ENCODE results near the gene KLF1.
"Not testable (repeated sequence)": the region's sequence is repeated elsewhere in the genome, so short reads cannot be mapped to it uniquely, and the experiment has no call there.

Gene KLF1

DNA sequence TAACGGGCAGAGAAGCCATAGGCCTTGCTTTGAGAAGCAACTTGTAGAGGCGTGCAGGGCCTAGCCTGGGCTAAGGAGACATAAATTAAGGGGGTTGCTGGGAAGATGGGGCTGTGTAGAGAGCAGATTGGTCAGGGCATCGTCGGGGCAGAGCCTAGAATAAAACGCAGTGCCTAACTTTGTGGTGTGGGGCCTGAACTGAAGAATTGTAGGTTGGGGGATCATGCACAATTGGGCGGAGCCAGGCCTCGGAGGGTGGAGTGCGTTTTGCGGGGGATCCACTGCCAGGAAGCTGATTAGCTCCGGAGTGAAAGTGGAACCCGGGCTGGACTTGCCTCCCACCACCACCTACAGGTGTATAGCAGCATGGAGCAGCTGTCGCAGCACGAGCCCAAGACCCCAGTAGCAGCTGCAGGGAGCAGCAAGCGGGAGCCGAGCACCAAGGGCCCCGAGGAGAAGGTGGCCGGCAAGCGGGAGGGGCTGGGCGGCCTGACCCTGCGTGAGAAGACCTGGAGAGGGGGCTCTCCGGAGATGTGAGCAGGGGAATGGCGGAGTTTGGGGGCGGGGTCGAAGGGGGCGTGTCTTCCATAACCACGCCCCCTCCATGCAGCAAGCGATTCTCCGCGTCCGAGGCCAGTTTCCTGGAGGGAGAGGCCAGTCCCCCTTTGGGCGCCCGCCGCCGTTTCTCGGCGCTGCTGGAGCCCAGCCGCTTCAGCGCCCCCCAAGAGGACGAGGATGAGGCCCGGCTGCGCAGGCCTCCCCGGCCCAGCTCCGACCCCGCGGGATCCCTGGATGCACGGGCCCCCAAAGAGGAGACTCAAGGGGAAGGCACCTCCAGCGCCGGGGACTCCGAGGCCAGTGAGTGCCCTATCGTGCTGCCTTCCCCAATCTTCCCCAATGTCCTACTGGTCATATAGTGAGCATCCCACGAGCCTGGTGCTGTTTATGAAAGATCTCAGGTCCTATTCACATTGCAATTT is 19.6 kb downstream of the KLF1 start:
- peak; percentile 62 for DNase-seq (ENCODE audit: low spot score)

- no peak for DNase-seq (ENCODE audit: low spot score)
Observed at GRCh38 chr19:12866416-12867119, 20.4 kb downstream of the KLF1 start.

DNA sequence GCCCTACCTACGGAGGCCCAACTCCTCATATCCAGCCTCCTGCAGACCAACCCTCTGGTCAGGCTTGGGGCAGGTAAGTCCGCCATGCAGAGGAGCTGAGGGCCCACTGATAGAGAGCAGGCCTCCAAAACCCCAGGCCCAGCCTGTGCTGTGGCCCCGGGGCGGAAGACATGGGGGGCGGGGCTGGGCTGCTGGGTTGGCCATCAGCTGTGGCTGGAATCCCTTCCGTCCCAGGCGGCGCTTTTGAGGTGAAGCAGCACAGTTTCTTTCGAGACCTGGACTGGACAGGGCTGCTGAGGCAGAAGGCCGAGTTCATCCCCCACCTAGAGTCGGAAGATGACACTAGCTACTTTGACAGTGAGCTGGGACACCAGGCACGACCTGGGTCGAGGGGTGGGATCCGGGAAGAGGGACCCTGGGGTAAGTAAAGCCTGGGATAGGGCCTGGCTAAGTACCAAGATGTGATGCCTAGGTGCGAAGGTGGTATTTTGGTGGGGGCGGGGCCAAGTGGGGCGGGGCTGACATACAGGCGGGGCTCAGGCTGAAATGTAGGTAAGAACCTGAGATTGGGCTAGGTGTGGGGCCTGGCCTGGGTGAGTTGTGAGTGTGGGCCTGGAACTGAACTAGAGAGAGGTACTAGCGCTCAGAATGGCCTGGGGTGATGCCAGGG is 21.1 kb downstream of the KLF1 start:
- no peak for DNase-seq (ENCODE audit: low spot score)

DNA sequence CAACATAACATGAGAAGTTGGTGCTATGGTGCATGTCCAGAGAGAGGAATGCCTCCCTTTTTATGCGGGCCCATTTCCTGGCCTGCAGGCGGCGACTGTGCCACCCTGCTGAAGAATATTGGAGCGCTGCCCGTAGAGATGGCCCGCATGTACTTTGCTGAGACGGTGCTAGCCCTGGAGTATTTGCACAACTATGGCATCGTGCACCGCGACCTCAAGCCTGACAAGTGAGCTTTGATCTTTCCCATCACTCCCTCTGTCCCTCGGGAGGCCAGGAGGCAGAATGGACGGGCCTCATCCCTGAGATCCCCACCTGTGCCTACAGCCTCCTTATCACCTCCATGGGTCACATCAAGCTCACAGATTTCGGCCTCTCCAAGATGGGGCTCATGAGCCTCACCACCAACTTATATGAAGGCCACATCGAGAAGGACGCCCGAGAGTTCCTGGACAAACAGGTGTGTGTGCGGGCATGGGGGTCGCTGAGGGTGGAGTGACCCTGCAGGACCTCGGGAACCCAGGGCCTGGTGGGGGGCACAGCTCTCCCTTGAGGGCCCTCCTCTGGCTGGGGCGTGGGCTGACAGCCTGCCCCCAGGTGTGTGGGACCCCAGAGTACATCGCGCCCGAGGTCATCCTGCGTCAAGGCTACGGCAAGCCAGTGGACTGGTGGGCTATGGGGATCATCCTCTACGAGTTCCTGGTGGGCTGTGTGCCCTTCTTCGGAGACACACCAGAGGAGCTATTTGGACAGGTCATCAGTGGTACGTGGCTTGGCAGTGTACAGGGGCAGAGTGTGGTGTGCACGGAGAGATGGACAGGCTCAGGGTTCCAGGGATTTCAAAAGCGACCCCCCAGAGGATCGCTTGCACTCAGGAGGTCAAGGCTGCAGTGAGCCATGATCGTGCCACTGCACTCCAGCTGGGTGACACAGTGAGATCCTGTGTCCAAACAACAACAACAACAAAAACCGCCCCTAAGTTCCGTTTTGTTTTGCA is 22.0 kb downstream of the KLF1 start:
- no peak for DNase-seq (ENCODE audit: low spot score)

DNA sequence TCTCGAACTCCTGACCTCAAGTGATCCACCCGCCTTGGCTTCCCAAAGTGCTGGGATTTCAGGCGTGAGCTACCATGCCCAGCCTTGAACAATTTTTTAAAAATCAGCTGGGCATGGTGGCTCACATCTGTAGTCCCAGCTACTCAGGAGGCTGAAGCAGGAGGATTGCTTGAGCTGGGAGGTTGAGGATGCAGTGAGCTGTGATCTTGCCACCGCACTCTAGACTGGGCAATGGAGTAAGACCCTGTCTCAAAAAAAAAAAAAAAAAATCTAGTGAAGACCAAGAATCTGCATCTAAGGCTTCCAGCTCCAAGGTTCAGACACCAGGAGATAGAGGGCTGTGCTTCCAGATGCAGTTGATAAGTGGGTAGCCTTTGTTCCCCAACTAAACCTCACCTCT is 22.9 kb downstream of the KLF1 start:
- DNase-seq (ENCODE audit: low spot score) = no peak

DNA sequence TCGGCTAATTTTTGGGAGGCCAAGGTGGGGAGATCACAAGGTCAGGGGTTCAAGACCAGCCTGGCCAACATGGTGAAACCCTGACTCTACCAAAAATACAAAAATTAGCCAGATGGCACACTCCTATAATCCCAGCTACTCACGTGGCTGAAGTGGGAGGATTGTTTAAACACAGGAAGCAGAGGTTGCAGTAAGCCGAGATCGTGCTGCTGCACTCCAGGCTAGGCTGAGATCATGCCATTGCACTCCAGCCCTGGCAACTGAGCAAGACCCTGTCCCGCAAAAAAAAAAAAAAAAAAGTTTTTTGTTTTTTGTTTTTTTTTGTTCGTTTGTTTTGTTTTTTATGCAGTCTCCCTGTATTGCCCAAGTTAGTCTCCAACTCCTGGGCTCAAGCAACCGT is 27.5 kb downstream of the KLF1 start:
- DNase-seq (ENCODE audit: low spot score) = no peak

- DNase-seq (ENCODE audit: low spot score) = no peak
Observed at GRCh38 chr19:12858041-12858928, 28.7 kb downstream of the KLF1 start.

GRCh38 chr19:12856653-12857052 is 30.3 kb downstream of the KLF1 start:
- DNase-seq (ENCODE audit: low spot score) = no peak

- DNase-seq (ENCODE audit: low spot score) = peak; percentile 86
Observed at GRCh38 chr19:12847159-12848139, 39.6 kb downstream of the KLF1 start.

DNA sequence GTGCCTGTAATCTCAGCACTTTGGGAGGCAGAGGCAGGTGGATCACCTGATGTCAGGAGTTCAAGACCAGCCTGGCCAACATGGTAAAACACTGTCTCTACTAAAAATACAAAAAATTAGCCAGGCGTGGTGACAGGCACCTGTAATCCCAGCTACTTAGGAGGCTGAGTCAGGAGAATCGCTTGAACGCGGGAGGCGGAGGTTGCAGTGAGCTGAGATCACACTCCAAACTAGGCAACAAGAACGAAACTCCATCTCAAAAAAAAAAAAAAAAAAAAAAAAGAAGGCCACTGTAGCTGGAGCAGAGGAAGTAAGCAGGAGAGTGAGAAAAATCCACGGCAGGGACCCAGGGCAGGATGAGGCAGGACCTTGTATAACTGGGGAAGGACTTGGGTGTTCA is 40.4 kb downstream of the KLF1 start:
- DNase-seq (ENCODE audit: low spot score) = not testable (repeated sequence)

DNA sequence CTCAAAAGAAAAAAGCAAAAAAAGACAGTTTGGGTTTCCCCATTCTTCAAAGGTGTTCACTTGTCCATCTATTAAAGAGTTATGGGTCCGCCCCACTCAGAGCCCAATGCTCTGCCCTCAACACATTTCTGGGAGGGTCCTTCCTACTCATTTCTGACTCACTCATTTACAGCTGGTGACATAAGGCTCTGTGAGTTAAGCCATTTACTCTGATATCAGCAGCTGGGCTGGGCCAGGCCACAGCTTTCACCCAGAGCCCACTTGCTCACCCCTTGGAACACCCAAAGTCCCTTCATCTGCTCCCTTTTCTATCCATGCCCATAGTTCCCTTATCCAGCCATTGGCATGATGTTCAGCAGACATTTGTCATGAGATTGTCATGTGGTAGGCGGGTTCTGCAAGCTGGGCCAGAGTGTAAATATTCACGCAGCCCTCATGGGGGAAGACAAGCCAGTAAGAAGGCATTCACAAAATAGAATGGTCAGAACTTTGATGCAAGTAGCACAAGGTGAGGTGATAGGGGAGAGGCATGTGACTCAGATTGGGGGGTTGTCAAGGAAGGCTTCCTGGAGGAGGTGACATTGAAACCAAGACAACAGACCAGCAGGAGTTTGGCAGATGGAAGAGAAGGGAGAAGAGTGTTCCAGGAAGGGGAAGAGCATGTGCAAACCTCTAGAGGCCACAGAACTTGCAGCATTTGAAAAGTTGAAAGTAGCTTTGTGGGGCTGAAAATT is 42.8 kb downstream of the KLF1 start:
- no peak for DNase-seq (ENCODE audit: low spot score)

DNA sequence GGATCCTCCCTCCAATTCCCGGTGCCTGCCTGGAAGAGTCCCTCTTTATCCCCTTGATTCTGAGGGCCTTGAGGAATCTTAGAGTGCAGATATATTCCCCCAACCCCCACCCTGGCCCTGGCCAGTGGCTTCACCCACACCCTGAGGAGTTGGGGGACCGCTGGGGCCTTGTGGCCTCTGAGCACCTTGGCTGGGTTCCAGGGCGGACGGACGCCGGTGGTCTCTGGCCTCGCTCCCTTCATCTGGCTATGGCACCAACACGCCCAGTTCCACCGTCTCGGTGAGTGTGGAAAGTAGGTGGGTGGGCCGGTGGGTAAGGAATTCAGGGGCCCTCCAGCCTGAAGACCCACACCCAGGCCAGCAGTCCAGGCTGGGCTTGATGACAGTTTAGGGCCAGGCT is 43.7 kb downstream of the KLF1 start:
- DNase-seq (ENCODE audit: low spot score) = no peak

GRCh38 chr19:12842511-12842910 is 44.5 kb downstream of the KLF1 start:
- DNase-seq (ENCODE audit: low spot score) = no peak

GRCh38 chr19:12841094-12841493 is 45.9 kb downstream of the KLF1 start:
- DNase-seq (ENCODE audit: low spot score) = no peak

- DNase-seq (ENCODE audit: low spot score) = peak; percentile 67
Observed at GRCh38 chr19:12840091-12841079, 46.6 kb downstream of the KLF1 start.

DNA sequence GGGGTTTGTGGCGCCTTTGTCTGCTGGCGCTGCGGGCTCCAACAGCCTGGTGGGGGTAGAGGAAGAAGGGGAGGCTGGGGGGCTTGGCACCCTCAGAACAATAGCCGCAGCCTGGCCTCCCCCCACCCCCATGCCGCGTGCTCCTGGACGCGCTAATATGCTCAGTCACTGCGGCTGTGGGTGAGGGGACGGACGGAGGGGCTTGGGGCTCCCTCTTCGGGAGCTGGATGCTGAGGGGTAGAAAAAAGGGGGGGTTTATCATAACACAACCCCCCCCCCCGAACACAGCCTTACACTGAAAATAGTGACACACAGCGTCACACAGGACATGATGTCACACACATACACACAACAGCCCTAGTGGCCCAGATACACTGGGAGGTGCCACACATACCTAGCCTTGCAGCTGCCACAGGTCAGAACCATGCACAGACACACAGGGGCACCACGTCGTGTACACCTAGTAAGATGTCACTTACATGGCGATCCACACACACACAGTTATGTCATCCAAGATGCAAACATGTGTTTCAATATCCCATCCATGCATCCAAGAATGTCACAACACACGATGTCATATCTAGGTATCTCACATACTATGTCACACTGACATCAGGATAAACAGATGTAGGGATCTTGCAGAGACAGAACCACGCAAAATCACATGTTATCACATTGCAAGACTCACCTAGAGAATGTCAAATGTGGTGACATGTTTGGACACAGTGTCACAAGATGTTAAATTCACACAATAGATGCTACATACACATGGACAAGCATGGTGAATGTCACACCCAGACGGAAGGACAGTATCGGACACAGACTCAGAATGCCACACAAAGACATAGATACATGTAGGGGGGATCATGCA is 47.9 kb downstream of the KLF1 start:
- DNase-seq (ENCODE audit: low spot score) = no peak
